ENCODE data around the gene MLYCD.

Gene MLYCD

GRCh38 chr16:83956336-83957289 is 57.7 kb downstream of the MLYCD start:
- DNase-seq (ENCODE audit: low read depth): no peak

- DNase-seq (ENCODE audit: low read depth): no peak
These were observed 58.5 kb downstream of the MLYCD start for GRCh38 chr16:83957296-83957855.

- DNase-seq (ENCODE audit: low read depth): no peak
These were observed 59.4 kb downstream of the MLYCD start for GRCh38 chr16:83958137-83958845.

- DNase-seq (ENCODE audit: low read depth): no peak
These were observed 60.1 kb downstream of the MLYCD start for GRCh38 chr16:83958846-83959565.

GRCh38 chr16:83959656-83960434 is 60.9 kb downstream of the MLYCD start:
- no peak for DNase-seq (ENCODE audit: low read depth)

GRCh38 chr16:83960521-83961249 is 61.8 kb downstream of the MLYCD start:
- DNase-seq (ENCODE audit: low read depth): no peak

GRCh38 chr16:83961591-83961990 is 62.7 kb downstream of the MLYCD start:
- DNase-seq (ENCODE audit: low read depth): no peak

GRCh38 chr16:83963277-83964119 is 64.6 kb downstream of the MLYCD start:
- no peak for DNase-seq (ENCODE audit: low read depth)

- no peak for DNase-seq (ENCODE audit: low read depth)
These were observed 65.9 kb downstream of the MLYCD start for GRCh38 chr16:83964684-83965443.

- no peak for DNase-seq (ENCODE audit: low read depth)
These were observed 66.7 kb downstream of the MLYCD start for GRCh38 chr16:83965444-83966152.

GRCh38 chr16:83966153-83966696 is 67.3 kb downstream of the MLYCD start:
- no peak for DNase-seq (ENCODE audit: low read depth)

- no peak for DNase-seq (ENCODE audit: low read depth)
These were observed 68.2 kb downstream of the MLYCD start for GRCh38 chr16:83967091-83967490.

GRCh38 chr16:83967838-83968305 is 69.0 kb downstream of the MLYCD start, which contains the start of gene NECAB2:
Gene NECAB2 (plus strand): TSS chr16:83968244. CDS start chr16:83968649, 405 bp downstream.
- DNase-seq (ENCODE audit: low read depth): no peak

- DNase-seq (ENCODE audit: low read depth): no peak
These were observed 69.5 kb downstream of the MLYCD start for GRCh38 chr16:83968306-83968851.

- DNase-seq (ENCODE audit: low read depth): no peak
These were observed 70.2 kb downstream of the MLYCD start for GRCh38 chr16:83968891-83969649.

GRCh38 chr16:83969771-83970429 is 71.0 kb downstream of the MLYCD start:
- no peak for DNase-seq (ENCODE audit: low read depth)

Measured in GM04503 (cell line).